Erythroblast (primary cell): ENCODE results near the gene TMEM221.

Experiments
- GATA1 ChIP-seq: IDR thresholded peaks from 2 replicates; pipeline ENCODE4 v1.6.1; 2011; ENCODE audit warnings: low read depth, mild to moderate bottlenecking, control low read depth, low read length, moderate library complexity
- POLR2A ChIP-seq: IDR thresholded peaks from 2 replicates; pipeline ENCODE4 v1.6.1; 2011; ENCODE audit warnings: mild to moderate bottlenecking, low read length

GRCh38 chr19:17468302-17469091 lies 20.0 kb upstream of the TMEM221 start:
- no peak for TF ChIP-seq POLR2A
- no peak for TF ChIP-seq GATA1
